CD8-positive, alpha-beta memory T cell (primary cell): ENCODE measurements around the gene GTF3C5. TPM values are rescaled to one million over a fixed set of nuclear protein-coding genes. Genes with fewer than 3 reads are reported as not detected.

ENCODE experiments used
- CTCF ChIA-PET: fragments of 350-600 bp; sonication (Branson Sonifier 250); formaldehyde crosslinking; loops from one replicate; lab custom pipeline; 2021; ENCODE audit warnings: antibody characterized with exemption; lab: Charles Lee
- POLR2A ChIA-PET: fragments of 350-600 bp; sonication (Branson Sonifier 250); formaldehyde crosslinking; loops from one replicate; lab custom pipeline; 2021; ENCODE audit warnings: antibody characterized with exemption; lab: Charles Lee
- DNase-seq, 5 donors: peaks; one replicate each; pipeline versions ENCODE4 v3.0.0 to v3.0.0-alpha.2; 2020 to 2022; ENCODE audit warnings: mixed read lengths in 1 of 5
- H3K27ac ChIP-seq: one replicate; pipeline ENCODE4 v1.7.0; 2013; ENCODE audit warnings: low read depth, mild to moderate bottlenecking, low read length, moderate library complexity
- H3K27me3 ChIP-seq: 2 replicates; pipeline ENCODE4 v1.7.0; 2013; ENCODE audit warnings: low read length, mild to moderate bottlenecking; ENCODE audit not compliant: insufficient read depth, poor library complexity, severe bottlenecking
- H3K36me3 ChIP-seq: 2 replicates; pipeline ENCODE4 v1.7.0; 2013; ENCODE audit warnings: mild to moderate bottlenecking, low read length, moderate library complexity; ENCODE audit not compliant: insufficient read depth
- H3K4me1 ChIP-seq: 2 replicates; pipeline ENCODE4 v1.7.0; 2013; ENCODE audit warnings: mild to moderate bottlenecking, low read length, moderate library complexity; ENCODE audit not compliant: insufficient read depth
- H3K4me3 ChIP-seq: 2 replicates; pipeline ENCODE4 v1.7.0; 2013; ENCODE audit warnings: mild to moderate bottlenecking, low read length
- H3K9me3 ChIP-seq: 2 replicates; pipeline ENCODE4 v1.7.0; 2013; ENCODE audit warnings: mild to moderate bottlenecking, low read length
- H3K27ac Mint-ChIP-seq, 8 donors: one replicate each; pipeline ENCODE4 v1.8.0; 2020 to 2021; ENCODE audit warnings: mixed read lengths in 8 of 8, mild to moderate bottlenecking in 6 of 8, inconsistent platforms in 3 of 8, moderate library complexity in 3 of 8
- H3K27me3 Mint-ChIP-seq, 2 donors: one replicate each; pipeline ENCODE4 v1.8.0; 2020 to 2021; ENCODE audit warnings: mixed read lengths in 2 of 2, mild to moderate bottlenecking in 1 of 2, moderate library complexity in 1 of 2
- H3K36me3 Mint-ChIP-seq, 3 donors: one replicate each; pipeline ENCODE4 v1.8.0; 2020 to 2021; ENCODE audit warnings: mixed read lengths in 3 of 3, inconsistent platforms in 1 of 3, mild to moderate bottlenecking in 1 of 3
- H3K4me1 Mint-ChIP-seq, 3 donors: one replicate each; pipeline ENCODE4 v1.8.0; 2020 to 2021; ENCODE audit warnings: mixed read lengths in 3 of 3, inconsistent platforms in 1 of 3, mild to moderate bottlenecking in 1 of 3
- H3K4me3 Mint-ChIP-seq, 7 donors: one replicate each; pipeline ENCODE4 v1.8.0; 2020 to 2021; ENCODE audit warnings: mixed read lengths in 7 of 7, mild to moderate bottlenecking in 6 of 7, moderate library complexity in 4 of 7, inconsistent platforms in 2 of 7
- H3K9me3 Mint-ChIP-seq, 5 donors: one replicate each; pipeline ENCODE4 v1.8.0; 2020 to 2022; ENCODE audit warnings: mixed read lengths in 5 of 5, mild to moderate bottlenecking in 3 of 5, moderate library complexity in 2 of 5, inconsistent platforms in 1 of 5
- polyA plus RNA-seq: library from polyadenylated mRNA; unstranded; fragments of 300-500 nt; fragmentation: Illumina TruSeq; gene quantifications from one replicate; pipeline ENCODE4 v1.2.3, GENCODE V29; 2021
- total RNA-seq, 2 experiments: library from RNA; stranded (reverse); gene quantifications; one replicate each; pipeline ENCODE4 v1.2.3, GENCODE V29; 2021

Gene GTF3C5
- total and polyA plus RNA-seq, 3 experiments from 2014 or later = 38.5 to 91.8 (median 87.8) TPM

DNA sequence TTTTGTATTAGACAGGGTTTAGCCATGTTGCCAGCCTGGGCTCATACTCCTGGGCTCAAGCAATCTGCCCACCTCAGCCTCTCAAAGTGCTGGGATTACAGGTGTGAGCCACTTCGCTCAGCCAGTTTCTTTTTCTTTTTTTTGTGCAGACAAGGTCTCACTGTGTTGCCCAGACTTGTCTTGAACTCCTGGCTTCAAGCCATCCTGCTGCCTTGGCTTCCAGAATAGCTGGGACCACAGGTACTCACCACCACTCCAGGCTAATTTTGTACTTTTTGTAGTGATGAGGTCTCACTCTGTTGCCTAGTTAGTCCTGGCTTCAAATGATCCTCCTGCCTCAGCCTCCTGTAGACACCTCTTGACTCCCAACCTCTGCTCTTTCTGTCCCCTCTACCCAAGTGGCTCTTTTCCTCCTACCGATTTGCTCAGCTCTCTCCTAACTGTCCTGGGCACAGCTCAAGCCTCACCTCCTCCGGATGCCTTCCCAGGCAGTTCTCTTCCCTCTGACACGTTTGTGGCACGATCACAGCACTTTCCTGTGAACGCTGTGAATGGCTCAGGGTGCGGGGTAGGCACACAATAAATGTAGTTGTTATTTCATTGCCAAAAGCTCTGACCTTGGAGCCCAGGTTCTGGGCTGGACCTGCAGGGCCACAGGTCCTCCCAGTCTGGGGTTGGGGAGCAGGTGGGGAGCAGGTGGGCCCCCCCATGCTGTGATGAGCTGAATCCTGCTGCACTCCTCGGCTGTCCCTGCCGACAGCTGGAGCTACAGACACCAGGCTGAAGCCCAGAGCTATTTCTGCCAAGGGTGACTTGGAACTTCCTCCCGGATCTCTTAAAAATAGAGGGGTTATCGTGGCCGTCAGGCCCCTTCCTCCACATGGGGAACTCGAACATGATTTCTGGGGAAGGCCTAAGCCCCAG lies 28.4 kb upstream of the GTF3C5 start:
- H3K27me3 ChIP-seq = peaks cover 6% of the 10 kb centered on the region
- no peaks in the 10 kb centered on the region for H3K4me1 ChIP-seq
- no peaks in the 10 kb centered on the region for H3K9me3 ChIP-seq
- no peaks in the 10 kb centered on the region for H3K4me1 Mint-ChIP-seq
- peak overlapping the region; percentile 65 for H3K27ac ChIP-seq
- H3K9me3 Mint-ChIP-seq = no peaks in the 10 kb centered on the region
- no peak overlapping the region for H3K27ac Mint-ChIP-seq
- DNase-seq = no peak
- H3K4me3 ChIP-seq = no peak overlapping the region
- no peaks in the 10 kb centered on the region for H3K36me3 Mint-ChIP-seq
- H3K36me3 ChIP-seq = no peaks in the 10 kb centered on the region
- no peak overlapping the region for H3K4me3 Mint-ChIP-seq
- H3K27me3 Mint-ChIP-seq = peaks cover 29 to 75% of the 10 kb centered on the region in 2 donors
- CTCF ChIA-PET = interaction anchor here (0.7 to 1.5 kb wide), 4 partner anchors 20 to 232 kb away, joined by 3 to 5 read pairs (median 4); no protein-coding TSS in a partner anchor
- POLR2A ChIA-PET = no interaction called here

DNA sequence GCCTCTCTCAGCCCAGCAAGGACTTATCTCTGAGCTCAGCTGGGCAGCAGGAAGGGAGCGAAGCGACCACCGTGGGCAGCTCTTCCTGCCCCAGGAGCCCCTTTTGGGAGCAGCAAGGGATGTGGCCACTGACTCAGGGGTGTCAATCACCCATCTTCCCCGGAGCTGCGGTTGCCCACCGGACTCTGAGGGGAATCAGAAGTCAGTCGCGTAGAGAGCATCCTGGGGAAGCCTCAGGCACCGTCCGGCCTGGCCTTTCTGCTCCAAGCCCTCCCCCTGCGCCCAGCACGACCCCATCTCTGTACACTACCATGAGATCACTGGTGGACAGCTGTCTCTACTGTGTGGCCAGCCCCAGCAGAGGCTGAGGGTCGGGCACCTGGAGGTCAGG lies 27.7 kb upstream of the GTF3C5 start:
- POLR2A ChIA-PET = no interaction called here
- Mint-ChIP-seq H3K27ac (no peak overlapping the region), H3K4me3 (no peak overlapping the region), H3K4me1 (no peaks in the 10 kb centered on the region), H3K27me3 (peaks cover 29 to 75% of the 10 kb centered on the region in 2 donors), H3K9me3 (no peaks in the 10 kb centered on the region), H3K36me3 (no peaks in the 10 kb centered on the region)
- CTCF ChIA-PET = interaction anchor here (0.7 to 1.5 kb wide), 3 partner anchors 19 to 233 kb away, joined by 3 to 5 read pairs (median 4); no protein-coding TSS in a partner anchor
- peaks cover 6% of the 10 kb centered on the region for H3K27me3 ChIP-seq
- no peaks in the 10 kb centered on the region for H3K9me3 ChIP-seq
- no peak overlapping the region for H3K4me3 ChIP-seq
- no peak for DNase-seq
- H3K36me3 ChIP-seq = no peaks in the 10 kb centered on the region
- no peaks in the 10 kb centered on the region for H3K4me1 ChIP-seq
- H3K27ac ChIP-seq = peak overlapping the region; percentile 65

DNA sequence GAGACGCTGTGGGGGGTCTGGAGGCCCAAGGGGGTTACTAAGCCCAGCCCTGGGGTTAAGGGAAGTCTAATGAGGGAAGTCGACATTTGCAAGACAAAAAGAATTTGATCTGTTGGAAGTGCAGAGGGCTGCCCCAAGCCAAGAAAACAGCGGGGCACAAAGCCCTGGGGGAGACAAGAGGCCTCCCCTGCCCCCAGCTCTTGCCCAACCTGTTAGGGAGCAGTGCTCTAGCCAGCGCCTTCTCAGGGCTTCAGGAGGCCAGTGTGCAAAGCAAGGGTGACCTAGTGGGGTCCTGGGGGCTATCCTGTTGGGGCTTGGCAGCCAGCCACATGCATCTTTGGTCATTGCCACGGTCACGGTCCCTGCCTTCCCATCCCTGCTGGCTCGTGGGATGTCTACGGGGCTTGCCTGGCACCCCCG lies 27.1 kb upstream of the GTF3C5 start:
- Mint-ChIP-seq H3K36me3 (no peaks in the 10 kb centered on the region), H3K27me3 (peaks cover 27 to 74% of the 10 kb centered on the region in 2 donors), H3K4me1 (no peaks in the 10 kb centered on the region), H3K4me3 (no peak overlapping the region), H3K27ac (no peak overlapping the region), H3K9me3 (no peaks in the 10 kb centered on the region)
- CTCF ChIA-PET = interaction anchor here (1.5 to 2.1 kb wide), 2 partner anchors 18 to 19 kb away, joined by 5 to 6 read pairs; no protein-coding TSS in a partner anchor
- POLR2A ChIA-PET = no interaction called here
- peaks cover 6% of the 10 kb centered on the region for H3K27me3 ChIP-seq
- H3K4me3 ChIP-seq = no peak overlapping the region
- H3K9me3 ChIP-seq = no peaks in the 10 kb centered on the region
- no peaks in the 10 kb centered on the region for H3K36me3 ChIP-seq
- no peak for DNase-seq
- peak overlapping the region; percentile 65 for H3K27ac ChIP-seq
- H3K4me1 ChIP-seq = no peaks in the 10 kb centered on the region

DNA sequence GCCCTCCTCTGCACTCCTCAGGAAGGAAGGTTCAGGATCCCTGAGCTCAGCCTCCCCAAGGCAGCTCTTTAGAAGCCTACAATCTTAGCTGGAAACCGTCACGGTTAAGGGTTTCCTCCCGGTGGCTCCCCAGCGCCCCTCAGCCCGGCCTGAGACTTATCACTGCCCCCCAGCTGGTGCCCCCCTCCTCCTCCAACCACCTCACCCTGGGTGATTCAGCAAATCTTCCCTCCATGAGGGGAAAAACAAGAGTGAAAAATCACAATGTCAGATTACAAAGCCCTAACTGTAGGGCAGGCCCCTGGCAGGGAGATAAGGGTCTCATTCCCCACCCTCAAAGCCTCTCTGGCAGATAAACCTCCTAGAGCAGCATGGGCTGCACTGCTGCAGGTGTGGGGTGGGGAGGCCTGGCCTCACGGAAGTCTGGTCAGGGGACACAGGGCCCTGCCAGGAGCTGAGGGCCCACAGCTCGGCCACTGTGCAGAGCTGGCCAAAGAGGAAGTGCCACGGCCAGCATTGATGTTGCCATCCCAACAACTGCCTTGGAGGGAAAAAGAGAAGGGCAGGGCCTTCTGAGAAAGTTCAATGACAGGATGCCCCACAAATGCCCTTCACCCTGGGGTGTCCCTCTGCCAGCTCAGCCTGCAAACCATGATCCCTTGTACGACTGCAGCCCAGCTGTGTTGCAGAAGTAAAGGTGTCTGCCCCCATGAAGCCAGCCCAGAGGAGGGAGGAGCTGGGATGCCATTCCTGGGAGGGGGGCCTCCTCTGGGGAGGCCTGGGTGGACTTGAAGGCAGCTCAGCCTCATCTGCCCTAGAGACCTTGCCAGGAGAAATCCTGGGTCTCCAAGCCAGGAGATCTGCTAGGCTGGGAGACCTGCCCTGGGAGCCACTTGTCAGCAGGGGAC lies 26.5 kb upstream of the GTF3C5 start:
- Mint-ChIP-seq H3K4me1 (no peaks in the 10 kb centered on the region), H3K27ac (peak overlapping the region in 1 of 8 donors; percentile 55), H3K27me3 (peaks cover 27 to 76% of the 10 kb centered on the region in 2 donors), H3K4me3 (no peak overlapping the region), H3K36me3 (peaks cover 0 to 1% (median 0%) of the 10 kb centered on the region in 3 donors), H3K9me3 (peaks cover 0 to 2% (median under 1%) of the 10 kb centered on the region in 5 donors)
- Histone ChIP-seq H3K27me3 (peaks cover 6% of the 10 kb centered on the region), H3K9me3 (no peaks in the 10 kb centered on the region), H3K4me3 (no peak overlapping the region), H3K4me1 (no peaks in the 10 kb centered on the region), H3K27ac (peak overlapping the region; percentile 65), H3K36me3 (no peaks in the 10 kb centered on the region)
- ChIA-PET CTCF (interaction anchor here (2.1 kb wide), 1 partner anchor 18 kb away, joined by 6 read pairs; no protein-coding TSS in a partner anchor), POLR2A (no interaction called here)
- no peak for DNase-seq

DNA sequence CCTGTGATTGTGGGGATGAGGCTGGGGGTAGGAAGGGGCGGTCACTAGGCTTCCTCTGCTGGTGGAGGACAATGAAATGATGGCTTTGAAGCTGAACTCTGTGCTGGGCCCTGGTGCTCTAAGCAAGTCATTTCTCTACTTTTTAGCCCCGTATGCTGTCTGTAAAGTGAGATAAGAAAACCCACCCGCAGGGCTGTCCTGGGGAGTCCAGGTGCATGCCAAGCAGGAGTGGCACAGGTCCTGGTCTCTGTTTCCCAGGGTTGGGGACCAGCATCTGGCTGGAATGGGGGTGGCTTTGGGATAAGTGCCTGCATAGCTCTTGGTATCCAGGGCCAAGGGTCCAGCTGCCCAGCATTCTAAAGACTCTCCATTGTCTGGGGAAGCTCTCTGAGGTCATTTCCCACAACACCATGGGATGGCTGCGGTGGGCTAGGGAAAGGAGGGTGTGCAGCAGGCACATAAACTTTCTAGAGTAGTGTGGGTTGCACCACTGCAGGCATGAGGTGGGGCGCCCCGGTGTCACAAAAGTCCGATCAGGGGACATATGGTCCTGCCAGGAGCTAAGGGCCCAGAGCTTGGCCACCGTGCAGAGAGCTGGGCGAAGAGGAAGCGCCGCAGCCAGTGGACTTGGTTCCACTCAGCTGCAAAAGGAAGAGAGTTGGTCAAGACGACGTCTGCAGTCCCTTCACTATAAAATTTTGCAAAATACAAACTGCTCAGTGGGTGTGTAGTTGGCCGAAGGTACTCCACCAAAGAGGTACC lies 25.6 kb upstream of the GTF3C5 start:
- Mint-ChIP-seq H3K9me3 (peaks cover 0 to 4% (median 3%) of the 10 kb centered on the region in 5 donors), H3K27ac (no peak overlapping the region), H3K4me3 (no peak overlapping the region), H3K4me1 (no peaks in the 10 kb centered on the region), H3K36me3 (peaks cover 0 to 3% (median 0%) of the 10 kb centered on the region in 3 donors), H3K27me3 (peaks cover 30 to 75% of the 10 kb centered on the region in 2 donors)
- no peaks in the 10 kb centered on the region for H3K9me3 ChIP-seq
- ChIA-PET CTCF (interaction anchor here (2.1 kb wide), 1 partner anchor 17 kb away, joined by 6 read pairs; no protein-coding TSS in a partner anchor), POLR2A (no interaction called here)
- peak overlapping the region; percentile 54 for H3K27ac ChIP-seq
- no peaks in the 10 kb centered on the region for H3K4me1 ChIP-seq
- peaks cover 6% of the 10 kb centered on the region for H3K27me3 ChIP-seq
- DNase-seq = no peak
- no peaks in the 10 kb centered on the region for H3K36me3 ChIP-seq
- no peak overlapping the region for H3K4me3 ChIP-seq

DNA sequence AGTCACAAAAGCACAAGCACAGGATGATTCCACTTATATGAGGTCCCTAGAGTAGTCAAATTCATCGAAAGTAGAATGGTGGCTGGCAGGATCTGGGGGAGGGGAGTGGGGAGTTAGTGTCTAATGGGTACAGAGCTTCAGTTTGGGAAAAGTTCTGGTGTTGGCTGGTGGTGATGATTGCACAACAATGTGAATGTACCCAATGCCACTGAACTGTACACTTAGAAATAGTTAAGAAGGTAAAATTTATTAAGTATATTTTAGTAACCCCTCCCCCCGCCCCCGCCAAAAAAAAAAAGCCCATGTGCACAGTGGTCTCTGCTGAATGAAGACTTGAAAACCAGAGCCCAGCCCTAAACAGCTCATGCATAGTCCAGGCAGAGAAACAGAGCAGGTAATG lies 24.8 kb upstream of the GTF3C5 start:
- H3K27me3 Mint-ChIP-seq = peaks cover 27 to 68% of the 10 kb centered on the region in 2 donors
- CTCF ChIA-PET = interaction anchor here (2.1 kb wide), 1 partner anchor 16 kb away, joined by 6 read pairs; no protein-coding TSS in a partner anchor
- no peaks in the 10 kb centered on the region for H3K4me1 Mint-ChIP-seq

DNA sequence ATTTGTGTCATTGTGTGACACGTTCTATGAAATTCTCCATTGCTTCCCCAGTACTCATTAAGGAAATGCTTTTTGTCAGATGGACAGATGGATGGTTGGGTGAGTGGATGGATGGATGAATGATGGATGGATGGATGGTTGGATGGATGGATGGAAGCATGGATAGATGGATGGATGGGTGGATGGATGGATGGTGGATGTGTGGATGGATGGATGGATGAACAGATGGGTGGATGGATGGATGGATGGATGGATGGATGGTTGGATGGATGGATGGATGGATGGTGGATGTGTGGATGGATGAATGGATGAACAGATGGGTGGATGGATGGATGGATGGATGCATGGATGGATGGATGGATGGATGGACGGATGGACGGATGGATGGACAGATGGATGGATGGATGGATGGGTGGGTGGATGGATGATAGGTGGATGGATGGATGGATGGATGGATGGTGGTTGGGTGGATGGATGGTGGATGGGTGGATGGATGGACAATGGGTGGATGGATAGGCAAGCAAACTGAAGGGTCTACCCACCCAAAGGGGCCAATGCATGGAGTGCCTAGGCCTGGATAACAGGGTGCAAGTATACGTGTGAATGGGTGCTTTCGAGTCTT lies 24.0 kb upstream of the GTF3C5 start:
- H3K9me3 ChIP-seq = no peaks in the 10 kb centered on the region
- peaks cover 0 to 4% (median 3%) of the 10 kb centered on the region in 5 donors for H3K9me3 Mint-ChIP-seq
- H3K27ac ChIP-seq = no peak overlapping the region
- H3K27me3 ChIP-seq = peaks cover 6% of the 10 kb centered on the region
- H3K27ac Mint-ChIP-seq = peak overlapping the region in 1 of 8 donors; percentile 77
- no peak for DNase-seq
- CTCF ChIA-PET = interaction anchor here (1.2 kb wide), 1 partner anchor 9 kb away, joined by 3 read pairs; no protein-coding TSS in a partner anchor
- POLR2A ChIA-PET = no interaction called here
- H3K27me3 Mint-ChIP-seq = peaks cover 27 to 72% of the 10 kb centered on the region in 2 donors
- no peaks in the 10 kb centered on the region for H3K4me1 ChIP-seq
- no peaks in the 10 kb centered on the region for H3K36me3 ChIP-seq
- H3K4me3 Mint-ChIP-seq = no peak overlapping the region
- no peaks in the 10 kb centered on the region for H3K4me1 Mint-ChIP-seq
- no peak overlapping the region for H3K4me3 ChIP-seq
- peaks cover 0 to 3% (median 0%) of the 10 kb centered on the region in 3 donors for H3K36me3 Mint-ChIP-seq

More for the DNA sequence above, 24.8 kb upstream of the GTF3C5 start:
- no peak overlapping the region for H3K4me3 ChIP-seq
- no peaks in the 10 kb centered on the region for H3K36me3 ChIP-seq
- H3K9me3 ChIP-seq = no peaks in the 10 kb centered on the region
- no peak for DNase-seq
- Mint-ChIP-seq H3K9me3 (peaks cover 0 to 4% (median 3%) of the 10 kb centered on the region in 5 donors), H3K36me3 (peaks cover 0 to 3% (median 0%) of the 10 kb centered on the region in 3 donors), H3K27ac (no peak overlapping the region), H3K4me3 (no peak overlapping the region)
- POLR2A ChIA-PET = no interaction called here
- H3K27ac ChIP-seq = no peak overlapping the region
- H3K4me1 ChIP-seq = no peaks in the 10 kb centered on the region
- peaks cover 6% of the 10 kb centered on the region for H3K27me3 ChIP-seq
